ENCODE measurements around the gene DGKG.

DNA sequence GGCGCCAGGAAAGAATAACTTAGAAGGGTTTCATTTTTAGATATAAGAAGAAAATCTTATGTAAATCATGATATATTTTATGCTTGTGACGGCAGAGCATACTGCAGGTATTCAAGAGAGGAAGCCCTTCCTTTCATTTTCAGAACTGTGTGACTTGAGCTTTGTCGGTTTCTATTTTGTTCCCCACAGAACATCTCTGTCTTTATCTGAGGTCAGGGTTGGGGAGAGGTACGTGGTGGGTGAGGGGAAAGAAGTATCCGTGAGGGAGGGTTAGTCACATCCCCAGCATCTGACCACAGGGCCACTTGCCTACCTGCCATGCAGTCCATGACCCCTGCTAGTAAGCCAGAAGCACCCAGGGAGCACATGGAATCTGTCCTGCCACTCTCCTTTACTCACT, 126.5 kb downstream of the DGKG start:
- TF ChIP-seq, protein P1, sequence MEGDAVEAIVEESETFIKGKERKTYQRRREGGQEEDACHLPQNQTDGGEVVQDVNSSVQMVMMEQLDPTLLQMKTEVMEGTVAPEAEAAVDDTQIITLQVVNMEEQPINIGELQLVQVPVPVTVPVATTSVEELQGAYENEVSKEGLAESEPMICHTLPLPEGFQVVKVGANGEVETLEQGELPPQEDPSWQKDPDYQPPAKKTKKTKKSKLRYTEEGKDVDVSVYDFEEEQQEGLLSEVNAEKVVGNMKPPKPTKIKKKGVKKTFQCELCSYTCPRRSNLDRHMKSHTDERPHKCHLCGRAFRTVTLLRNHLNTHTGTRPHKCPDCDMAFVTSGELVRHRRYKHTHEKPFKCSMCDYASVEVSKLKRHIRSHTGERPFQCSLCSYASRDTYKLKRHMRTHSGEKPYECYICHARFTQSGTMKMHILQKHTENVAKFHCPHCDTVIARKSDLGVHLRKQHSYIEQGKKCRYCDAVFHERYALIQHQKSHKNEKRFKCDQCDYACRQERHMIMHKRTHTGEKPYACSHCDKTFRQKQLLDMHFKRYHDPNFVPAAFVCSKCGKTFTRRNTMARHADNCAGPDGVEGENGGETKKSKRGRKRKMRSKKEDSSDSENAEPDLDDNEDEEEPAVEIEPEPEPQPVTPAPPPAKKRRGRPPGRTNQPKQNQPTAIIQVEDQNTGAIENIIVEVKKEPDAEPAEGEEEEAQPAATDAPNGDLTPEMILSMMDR (conservative IDR thresholded peaks at IDR 0.05; ENCODE audit: low read length), result no peak
- no peak for TF ChIP-seq EZH2phosphoT487 (IDR thresholded peaks at IDR 0.05; ENCODE audit: borderline replicate concordance)
